HepG2 (cell line): ENCODE results near the gene ZMIZ1. TPM values are rescaled to one million over a fixed set of nuclear protein-coding genes. Genes with fewer than 3 reads are reported as not detected.
A peak's percentile ranks its signal among the peaks of the same experiment; 100 is the strongest.

Source experiments
- AGO2 ChIP-seq: fragments of 200-400 bp; formaldehyde crosslinking; optimal IDR thresholded peaks from 2 replicates; pipeline ENCODE3; 2017; ENCODE audit warnings: mild to moderate bottlenecking, low read depth, low read length, moderate library complexity
- ARNT2 ChIP-seq: sonication (generic); formaldehyde crosslinking; IDR thresholded peaks from 2 replicates; pipeline ENCODE4 v1.8.0; 2022; ENCODE audit warnings: mild to moderate bottlenecking, low read depth, missing genetic modification reagents, moderate library complexity
- ATM ChIP-seq: fragments of 450-650 bp; IDR thresholded peaks from 2 replicates; pipeline ENCODE4 v1.7.1; 2017; ENCODE audit warnings: mild to moderate bottlenecking, borderline replicate concordance
- CENPX ChIP-seq: sonication (generic); formaldehyde crosslinking; IDR thresholded peaks from 2 replicates; pipeline ENCODE4 v1.9.0; 2021; ENCODE audit warnings: mild to moderate bottlenecking, missing genetic modification reagents, moderate library complexity
- EZH2 ChIP-seq: conservative IDR thresholded peaks from 2 replicates; pipeline ENCODE4 v1.6.1; 2012; ENCODE audit warnings: mild to moderate bottlenecking, low read depth, low read length, moderate library complexity
- HCFC1 ChIP-seq: fragments of 150-350 bp; IDR thresholded peaks from 2 replicates; pipeline ENCODE4 v1.6.1; 2014; ENCODE audit warnings: low read depth, low read length
- HOXD1 ChIP-seq: sonication (generic); formaldehyde crosslinking; IDR thresholded peaks from 2 replicates; pipeline ENCODE4 v1.5.0; 2020; ENCODE audit warnings: missing genetic modification reagents
- KLF16 ChIP-seq, 2 experiments: sonication (generic) in 1 of 2; formaldehyde crosslinking in 1 of 2; IDR thresholded peaks; 2 replicates each; pipeline versions ENCODE4 v1.6.1 to v1.8.0; 2016 to 2023; ENCODE audit warnings: missing genetic modification reagents in 2 of 2, missing compliant biosample characterization in 1 of 2
- POLR2A ChIP-seq, 2 experiments: IDR thresholded peaks; 2 replicates each; pipeline ENCODE4 v1.6.1; 2011; ENCODE audit warnings: low read depth in 2 of 2, low read length in 2 of 2, mild to moderate bottlenecking in 1 of 2, moderate library complexity in 1 of 2; ENCODE audit not compliant: insufficient read depth in 1 of 2
- PRMT3 ChIP-seq: sonication (generic); formaldehyde crosslinking; IDR thresholded peaks from 2 replicates; pipeline ENCODE4 v1.8.1; 2022; ENCODE audit warnings: low read depth, mild to moderate bottlenecking, moderate library complexity, missing genetic modification reagents, borderline replicate concordance
- TGIF2 ChIP-seq: IDR thresholded peaks from 2 replicates; pipeline ENCODE4 v1.6.1; 2016; ENCODE audit warnings: control low read depth, missing compliant biosample characterization
- ZBTB20 ChIP-seq: sonication (generic); formaldehyde crosslinking; IDR thresholded peaks from 2 replicates; pipeline ENCODE4 v1.8.1; 2023; ENCODE audit warnings: missing genetic modification reagents, low read depth, mild to moderate bottlenecking, borderline replicate concordance
- ZKSCAN5 ChIP-seq: sonication (generic); formaldehyde crosslinking; IDR thresholded peaks from 2 replicates; pipeline ENCODE4 v1.5.1; 2020; ENCODE audit warnings: mild to moderate bottlenecking, missing genetic modification reagents
- ZNF160 ChIP-seq: sonication (generic); formaldehyde crosslinking; IDR thresholded peaks from 2 replicates; pipeline ENCODE4 v1.8.0; 2022; ENCODE audit warnings: mild to moderate bottlenecking, inconsistent platforms, missing genetic modification reagents
- ZNF17 ChIP-seq: sonication (generic); formaldehyde crosslinking; IDR thresholded peaks from 2 replicates; pipeline ENCODE4 v1.5.0; 2020; ENCODE audit warnings: mild to moderate bottlenecking, missing genetic modification reagents
- ZNF292 ChIP-seq: sonication (generic); formaldehyde crosslinking; IDR thresholded peaks from 2 replicates; pipeline ENCODE4 v1.8.1; 2022; ENCODE audit warnings: mild to moderate bottlenecking, low read depth, missing genetic modification reagents, borderline replicate concordance
- ZNF333 ChIP-seq: sonication (generic); formaldehyde crosslinking; IDR thresholded peaks from 2 replicates; pipeline ENCODE4 v1.4.0; 2020; ENCODE audit warnings: mild to moderate bottlenecking, missing genetic modification reagents, borderline replicate concordance
- ZNF678 ChIP-seq: sonication (generic); formaldehyde crosslinking; IDR thresholded peaks from 2 replicates; pipeline ENCODE4 v1.4.0; 2020; ENCODE audit warnings: mild to moderate bottlenecking, missing genetic modification reagents
- ZNF7 ChIP-seq: IDR thresholded peaks from 2 replicates; pipeline ENCODE4 v1.6.1; 2016; ENCODE audit warnings: missing biosample characterization, missing genetic modification reagents
- polyA plus RNA-seq, 8 experiments: library from polyadenylated mRNA; depleted of rRNA in 3 of 8; stranded (reverse) in 7 of 8; unstranded in 1 of 8; fragments of >200 nt; fragmentation: Illumina TruSeq in 4 of 8; extraction: Trizol in 4 of 8; gene quantifications; 2 replicates each; pipeline versions ENCODE4 v1.2.1 to v1.2.3, GENCODE V29; 2011 to 2016; ENCODE audit warnings: low read depth in 4 of 8, missing spikeins in 1 of 8, mixed read lengths in 1 of 8; ENCODE audit not compliant: insufficient read depth in 1 of 8
- total RNA-seq, 5 experiments: library from RNA; depleted of rRNA; stranded (reverse); fragments of >200 nt; fragmentation: Illumina TruSeq; extraction: Trizol; gene quantifications; 2 replicates each; pipeline ENCODE4 v1.2.3, GENCODE V29; 2016; ENCODE audit warnings: low read depth in 1 of 5
- TF ChIP-seq, protein P1 (sequence below): sonication (generic); formaldehyde crosslinking; IDR thresholded peaks from 2 replicates; pipeline ENCODE4 v1.5.1; 2020; ENCODE audit warnings: mild to moderate bottlenecking, missing genetic modification reagents, moderate library complexity
- TF ChIP-seq, protein P2 (sequence below): sonication (generic); formaldehyde crosslinking; IDR thresholded peaks from 2 replicates; pipeline ENCODE4 v1.4.0; 2020; ENCODE audit warnings: missing genetic modification reagents, borderline replicate concordance
- TF ChIP-seq, protein P3 (sequence below): sonication (generic); formaldehyde crosslinking; IDR thresholded peaks from 2 replicates; pipeline ENCODE4 v1.4.0; 2020; ENCODE audit warnings: mild to moderate bottlenecking, missing genetic modification reagents
- TF ChIP-seq, protein P4 (sequence below): sonication (generic); formaldehyde crosslinking; IDR thresholded peaks from 2 replicates; pipeline ENCODE4 v1.4.0; 2020; ENCODE audit warnings: missing genetic modification reagents

ZMIZ1 gene
- total and polyA plus RNA-seq, 2 of the 13 experiments (the other 11 are each of a cell fraction or from before 2014, with no cell fraction given), result 5.3 to 10.2 TPM

DNA sequence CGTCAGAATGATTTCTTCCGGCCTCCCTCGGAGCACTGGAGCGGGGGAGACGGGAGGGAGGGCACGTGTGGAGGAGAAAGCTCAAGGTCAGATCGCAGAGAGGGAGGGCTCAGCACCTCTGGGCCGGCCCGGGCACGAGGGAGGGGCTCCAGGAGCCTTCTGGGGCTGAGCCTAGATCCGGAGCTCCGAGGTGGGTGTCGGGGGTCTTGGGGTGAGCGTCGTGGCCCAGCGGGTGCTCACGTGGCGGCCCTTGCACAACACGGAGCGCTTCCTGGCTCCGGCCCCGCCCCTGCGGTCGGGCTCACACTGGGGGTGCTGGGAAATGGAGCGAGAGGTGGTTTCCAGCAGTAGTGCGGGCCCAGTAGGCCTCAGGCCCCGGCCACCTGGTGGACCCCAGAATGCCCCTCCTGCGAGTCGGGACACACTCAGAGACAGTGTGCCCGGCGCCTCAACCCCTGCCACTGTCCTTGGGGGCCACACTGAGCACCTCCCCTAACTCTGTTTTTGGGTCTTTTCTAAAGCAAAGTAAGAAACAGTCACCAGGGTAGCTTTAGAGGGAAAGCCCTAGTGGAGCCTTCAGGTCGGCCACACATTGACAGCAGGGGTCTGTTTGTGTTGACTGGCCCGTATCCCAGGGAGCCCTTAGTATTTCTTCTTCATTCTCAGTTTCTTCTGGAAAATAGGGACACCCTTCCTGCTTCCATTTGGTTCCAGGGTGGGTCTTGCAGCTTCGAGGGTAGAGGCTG, 279.3 kb downstream of the ZMIZ1 start (continued):
- TF ChIP-seq HOXD1 (CRISPR knock-in tag) (peak; percentile 47; the same call in 1 of the 2 replicates), AGO2 (peak; percentile 70), PRMT3 (peak; percentile 89; the same call in 1 of the 2 replicates), ATM (no peak), POLR2A (IDR thresholded peaks at IDR 0.05; ENCODE audit: insufficient read depth in 1 of 2, low read depth in 2 of 2, low read length in 2 of 2) (no peak), TGIF2 (0 out of 2 replicates have a peak, but pooled peaks have one; percentile 9), ZNF7 (CRISPR knock-in tag) (no peak), ZNF160 (CRISPR knock-in tag) (0 out of 2 replicates have a peak, but pooled peaks have one; percentile 21), HCFC1 (no peak), ARNT2 (CRISPR knock-in tag) (peak; percentile 61; the same call in 1 of the 2 replicates), KLF16 (CRISPR knock-in tag; IDR thresholded peaks at IDR 0.05) (peak in 1 of 2 experiments; percentile 63; a peak in 2 of 4 replicates), ZNF333 (peak; percentile 78), ZBTB20 (CRISPR knock-in tag) (peak; percentile 79; the same call in 1 of the 2 replicates), ZNF678 (CRISPR knock-in tag) (no peak), EZH2 (no peak), ZKSCAN5 (CRISPR knock-in tag) (no peak), ZNF17 (CRISPR knock-in tag) (no peak), ZNF292 (CRISPR knock-in tag) (no peak), CENPX (CRISPR knock-in tag) (no peak)
- TF ChIP-seq, protein P1, sequence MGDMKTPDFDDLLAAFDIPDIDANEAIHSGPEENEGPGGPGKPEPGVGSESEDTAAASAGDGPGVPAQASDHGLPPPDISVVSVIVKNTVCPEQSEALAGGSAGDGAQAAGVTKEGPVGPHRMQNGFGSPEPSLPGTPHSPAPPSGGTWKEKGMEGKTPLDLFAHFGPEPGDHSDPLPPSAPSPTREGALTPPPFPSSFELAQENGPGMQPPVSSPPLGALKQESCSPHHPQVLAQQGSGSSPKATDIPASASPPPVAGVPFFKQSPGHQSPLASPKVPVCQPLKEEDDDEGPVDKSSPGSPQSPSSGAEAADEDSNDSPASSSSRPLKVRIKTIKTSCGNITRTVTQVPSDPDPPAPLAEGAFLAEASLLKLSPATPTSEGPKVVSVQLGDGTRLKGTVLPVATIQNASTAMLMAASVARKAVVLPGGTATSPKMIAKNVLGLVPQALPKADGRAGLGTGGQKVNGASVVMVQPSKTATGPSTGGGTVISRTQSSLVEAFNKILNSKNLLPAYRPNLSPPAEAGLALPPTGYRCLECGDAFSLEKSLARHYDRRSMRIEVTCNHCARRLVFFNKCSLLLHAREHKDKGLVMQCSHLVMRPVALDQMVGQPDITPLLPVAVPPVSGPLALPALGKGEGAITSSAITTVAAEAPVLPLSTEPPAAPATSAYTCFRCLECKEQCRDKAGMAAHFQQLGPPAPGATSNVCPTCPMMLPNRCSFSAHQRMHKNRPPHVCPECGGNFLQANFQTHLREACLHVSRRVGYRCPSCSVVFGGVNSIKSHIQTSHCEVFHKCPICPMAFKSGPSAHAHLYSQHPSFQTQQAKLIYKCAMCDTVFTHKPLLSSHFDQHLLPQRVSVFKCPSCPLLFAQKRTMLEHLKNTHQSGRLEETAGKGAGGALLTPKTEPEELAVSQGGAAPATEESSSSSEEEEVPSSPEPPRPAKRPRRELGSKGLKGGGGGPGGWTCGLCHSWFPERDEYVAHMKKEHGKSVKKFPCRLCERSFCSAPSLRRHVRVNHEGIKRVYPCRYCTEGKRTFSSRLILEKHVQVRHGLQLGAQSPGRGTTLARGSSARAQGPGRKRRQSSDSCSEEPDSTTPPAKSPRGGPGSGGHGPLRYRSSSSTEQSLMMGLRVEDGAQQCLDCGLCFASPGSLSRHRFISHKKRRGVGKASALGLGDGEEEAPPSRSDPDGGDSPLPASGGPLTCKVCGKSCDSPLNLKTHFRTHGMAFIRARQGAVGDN (CRISPR knock-in tag), result peak; percentile 98
- TF ChIP-seq, protein P2, sequence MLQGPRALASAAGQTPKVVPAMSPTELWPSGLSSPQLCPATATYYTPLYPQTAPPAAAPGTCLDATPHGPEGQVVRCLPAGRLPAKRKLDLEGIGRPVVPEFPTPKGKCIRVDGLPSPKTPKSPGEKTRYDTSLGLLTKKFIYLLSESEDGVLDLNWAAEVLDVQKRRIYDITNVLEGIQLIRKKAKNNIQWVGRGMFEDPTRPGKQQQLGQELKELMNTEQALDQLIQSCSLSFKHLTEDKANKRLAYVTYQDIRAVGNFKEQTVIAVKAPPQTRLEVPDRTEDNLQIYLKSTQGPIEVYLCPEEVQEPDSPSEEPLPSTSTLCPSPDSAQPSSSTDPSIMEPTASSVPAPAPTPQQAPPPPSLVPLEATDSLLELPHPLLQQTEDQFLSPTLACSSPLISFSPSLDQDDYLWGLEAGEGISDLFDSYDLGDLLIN (CRISPR knock-in tag), result 0 out of 2 replicates have a peak, but pooled peaks have one; percentile 24
- TF ChIP-seq, protein P3, sequence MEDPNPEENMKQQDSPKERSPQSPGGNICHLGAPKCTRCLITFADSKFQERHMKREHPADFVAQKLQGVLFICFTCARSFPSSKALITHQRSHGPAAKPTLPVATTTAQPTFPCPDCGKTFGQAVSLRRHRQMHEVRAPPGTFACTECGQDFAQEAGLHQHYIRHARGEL (CRISPR knock-in tag), result no peak
- TF ChIP-seq, protein P4, sequence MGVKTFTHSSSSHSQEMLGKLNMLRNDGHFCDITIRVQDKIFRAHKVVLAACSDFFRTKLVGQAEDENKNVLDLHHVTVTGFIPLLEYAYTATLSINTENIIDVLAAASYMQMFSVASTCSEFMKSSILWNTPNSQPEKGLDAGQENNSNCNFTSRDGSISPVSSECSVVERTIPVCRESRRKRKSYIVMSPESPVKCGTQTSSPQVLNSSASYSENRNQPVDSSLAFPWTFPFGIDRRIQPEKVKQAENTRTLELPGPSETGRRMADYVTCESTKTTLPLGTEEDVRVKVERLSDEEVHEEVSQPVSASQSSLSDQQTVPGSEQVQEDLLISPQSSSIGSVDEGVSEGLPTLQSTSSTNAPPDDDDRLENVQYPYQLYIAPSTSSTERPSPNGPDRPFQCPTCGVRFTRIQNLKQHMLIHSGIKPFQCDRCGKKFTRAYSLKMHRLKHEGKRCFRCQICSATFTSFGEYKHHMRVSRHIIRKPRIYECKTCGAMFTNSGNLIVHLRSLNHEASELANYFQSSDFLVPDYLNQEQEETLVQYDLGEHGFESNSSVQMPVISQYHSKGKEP (CRISPR knock-in tag), result 0 out of 2 replicates have a peak, but pooled peaks have one; percentile 28
